ENCODE measurements around the gene NEUROD2. TPM values are rescaled to one million over a fixed set of nuclear protein-coding genes. Genes with fewer than 3 reads are reported as not detected.
"Not testable (repeated sequence)": the region's sequence is repeated elsewhere in the genome, so short reads cannot be mapped to it uniquely, and the experiment has no call there.

Gene NEUROD2
- total RNA-seq, 2 donors from 2014 or later: not detected

DNA sequence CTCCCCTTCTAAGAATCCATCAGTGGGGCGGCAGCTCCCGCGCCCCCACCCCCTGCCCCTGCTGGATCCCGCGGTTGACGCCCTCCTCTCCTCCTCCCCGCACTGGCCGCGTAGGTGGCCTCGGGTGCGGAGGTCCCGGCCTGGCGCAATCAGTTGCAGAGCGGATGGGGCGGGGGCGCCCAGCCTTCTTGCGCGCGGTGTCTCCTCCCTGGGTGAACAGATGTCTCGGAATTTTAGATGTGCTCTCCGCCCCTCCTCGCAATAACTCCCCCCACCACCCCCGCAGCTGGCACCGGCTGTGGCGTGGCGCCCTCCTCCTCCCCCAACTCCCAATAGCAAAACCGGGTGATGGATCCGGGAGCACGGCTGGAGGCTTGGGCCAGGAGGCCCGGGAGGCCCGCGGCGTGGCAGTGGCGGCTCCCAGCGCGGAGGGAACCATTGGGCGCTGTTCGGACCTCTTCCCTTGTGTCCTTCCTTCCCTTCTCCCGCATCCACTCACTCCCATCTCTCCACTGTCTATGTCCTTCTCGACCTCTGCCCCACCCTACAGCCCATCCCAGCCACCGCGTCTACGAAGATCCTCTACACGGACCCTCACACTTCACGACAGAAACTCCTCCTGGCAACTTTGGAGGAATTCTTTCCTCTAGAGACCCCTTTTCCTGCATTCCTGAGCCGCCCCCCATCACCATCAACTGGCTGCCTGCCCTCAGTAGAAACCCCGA, 11.0 kb downstream of the NEUROD2 start:
- DNase-seq (no peak), ATAC-seq (no peak)
- intact Hi-C loops (cut with DNase I): no loop called here

DNA sequence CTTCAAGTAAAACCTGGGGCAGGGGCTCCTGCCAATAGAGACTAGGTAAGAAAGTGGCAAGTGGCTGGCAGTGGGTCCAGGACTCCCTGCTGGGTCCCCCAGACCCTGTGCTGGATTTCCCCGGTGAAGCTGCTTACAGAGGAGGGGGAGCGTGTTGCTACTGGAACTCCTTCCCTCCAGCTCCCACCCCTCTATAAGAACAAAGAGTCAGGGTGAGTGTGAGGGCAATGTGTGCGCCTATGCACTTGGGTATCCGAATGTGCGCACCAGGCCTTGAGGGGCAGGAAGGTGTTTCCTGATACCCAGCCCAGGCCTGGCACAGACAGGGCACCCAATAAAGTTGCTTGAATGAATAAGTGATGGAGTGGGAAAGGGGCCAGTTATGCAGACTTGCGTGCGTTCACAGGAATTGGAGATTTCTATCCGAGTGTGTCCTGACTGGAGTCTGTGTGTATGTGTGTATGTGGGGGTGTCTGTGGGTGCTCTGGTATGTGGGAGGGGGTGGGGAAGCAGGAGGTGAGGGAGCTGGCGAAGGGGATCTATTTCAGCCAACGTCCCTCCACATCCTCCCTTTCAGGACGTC, 11.7 kb downstream of the NEUROD2 start:
- intact Hi-C loops (cut with DNase I): no loop called here

DNA sequence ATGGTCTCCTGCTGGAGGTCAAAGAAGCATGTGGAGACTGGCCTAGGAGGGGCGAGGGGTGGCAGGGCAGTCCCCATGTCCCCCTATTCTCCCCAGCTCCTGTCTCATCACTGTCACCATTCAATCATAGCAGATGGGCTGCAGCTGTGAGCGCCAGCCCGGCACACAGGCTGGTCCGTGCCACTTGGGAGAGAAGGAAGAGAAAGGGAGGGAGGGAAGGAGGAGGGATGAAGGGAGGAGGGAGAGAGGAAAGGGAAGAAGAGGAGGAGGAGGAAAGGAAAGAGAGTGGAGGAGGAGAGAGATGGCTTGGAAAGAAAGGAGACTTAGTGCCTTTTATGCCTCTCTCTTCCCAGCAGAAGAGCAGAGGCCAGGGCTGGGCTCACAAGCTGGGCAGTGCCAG, 12.4 kb downstream of the NEUROD2 start:
- ATAC-seq: no peak

More for the DNA sequence above, 11.7 kb downstream of the NEUROD2 start:
- DNase-seq (no peak), ATAC-seq (no peak)

DNA sequence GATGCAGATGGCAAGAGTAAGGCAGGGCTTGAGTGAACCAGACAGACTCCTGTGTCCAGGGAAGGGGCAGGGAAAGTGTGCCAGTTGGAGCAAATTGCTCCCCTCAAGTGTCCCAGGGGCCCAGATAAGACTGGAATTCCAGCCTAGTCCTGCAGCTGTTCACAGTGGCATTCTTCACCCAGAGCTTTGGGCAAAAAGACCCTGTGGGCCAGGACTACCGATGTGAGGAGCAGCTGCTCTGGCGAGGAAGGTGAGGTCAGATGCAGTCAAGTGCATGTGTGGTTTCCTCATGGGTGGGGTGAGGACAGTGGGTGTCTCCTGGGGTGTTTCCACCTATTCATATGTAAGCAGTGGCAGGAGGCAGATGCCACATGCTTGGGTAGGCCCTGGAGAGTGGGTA, 14.3 kb downstream of the NEUROD2 start:
- DNase-seq (no peak), ATAC-seq (no peak)
- intact Hi-C loops (cut with DNase I): no loop called here

More for the DNA sequence above, 12.4 kb downstream of the NEUROD2 start:
- DNase-seq: no peak
- intact Hi-C loops (cut with DNase I): no loop called here

DNA sequence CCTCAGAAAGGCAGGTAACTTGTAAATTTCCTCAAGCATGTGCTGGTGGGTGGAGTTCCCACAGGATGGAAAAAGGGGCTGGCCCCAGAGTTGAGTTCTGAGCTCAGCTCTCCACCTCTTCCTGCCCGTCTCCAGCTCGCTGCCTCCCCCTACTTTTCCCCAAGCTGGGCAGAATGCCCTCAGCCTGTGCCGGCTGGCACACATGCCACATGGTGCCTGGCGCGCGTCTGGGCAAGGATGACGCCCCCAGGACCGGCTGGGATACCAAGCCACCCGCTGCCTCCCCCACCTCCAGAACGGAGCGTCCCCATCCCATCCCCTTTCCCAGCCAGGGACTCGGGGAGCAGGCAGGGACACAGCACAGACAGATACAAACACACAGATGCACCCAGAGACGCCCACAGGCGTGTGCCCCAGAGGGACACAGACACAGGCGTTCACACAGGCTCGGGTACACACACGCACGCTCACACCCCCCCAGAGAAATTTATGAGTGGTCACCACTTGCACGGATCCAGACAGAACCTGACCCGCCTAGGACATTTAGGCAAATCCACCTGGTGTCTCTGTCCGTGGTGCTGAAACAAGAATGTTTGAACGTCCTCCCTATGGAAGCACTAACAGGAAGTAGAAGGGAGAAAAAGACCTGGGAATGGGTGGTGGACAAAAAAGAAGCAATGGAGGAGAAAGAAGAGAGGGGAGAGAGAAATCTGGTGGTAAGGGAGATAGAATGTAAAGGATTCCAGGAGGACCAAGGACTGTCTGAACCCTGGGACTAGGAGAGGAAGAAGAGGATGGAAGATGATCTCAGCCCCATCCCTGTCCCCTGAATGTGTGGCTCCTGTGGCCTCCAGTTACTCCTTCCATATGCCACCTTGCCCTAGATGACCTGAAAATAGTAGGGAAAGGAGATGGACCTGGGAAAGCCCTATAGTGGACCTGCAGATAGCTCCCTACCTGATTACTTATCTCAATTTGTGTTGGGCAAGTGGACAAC, 15.5 kb downstream of the NEUROD2 start:
- no peak for DNase-seq

DNA sequence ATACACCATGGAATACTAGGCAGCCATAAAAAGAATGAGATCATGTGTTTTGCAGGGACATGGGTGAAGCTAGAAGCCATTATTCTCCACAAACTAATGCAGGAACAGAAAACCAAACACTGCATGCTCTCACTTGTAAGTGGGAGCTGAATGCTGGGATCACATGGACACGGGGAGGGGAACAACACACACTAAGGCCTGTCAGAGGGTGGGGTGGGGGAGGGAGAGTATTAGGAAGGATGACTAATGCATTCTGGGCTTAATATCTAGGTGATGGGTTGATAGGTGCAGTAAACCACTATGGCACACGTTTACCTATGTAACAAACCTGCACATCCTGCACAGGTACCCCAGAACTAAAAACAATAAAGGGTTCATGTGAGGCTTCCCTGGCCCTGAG, 17.5 kb downstream of the NEUROD2 start:
- DNase-seq; intact Hi-C loops (cut with DNase I); ATAC-seq: not testable (repeated sequence)

More for the DNA sequence above, 15.5 kb downstream of the NEUROD2 start:
- peak; percentile 19 to 44 for ATAC-seq
- intact Hi-C loops (cut with DNase I): no loop called here

DNA sequence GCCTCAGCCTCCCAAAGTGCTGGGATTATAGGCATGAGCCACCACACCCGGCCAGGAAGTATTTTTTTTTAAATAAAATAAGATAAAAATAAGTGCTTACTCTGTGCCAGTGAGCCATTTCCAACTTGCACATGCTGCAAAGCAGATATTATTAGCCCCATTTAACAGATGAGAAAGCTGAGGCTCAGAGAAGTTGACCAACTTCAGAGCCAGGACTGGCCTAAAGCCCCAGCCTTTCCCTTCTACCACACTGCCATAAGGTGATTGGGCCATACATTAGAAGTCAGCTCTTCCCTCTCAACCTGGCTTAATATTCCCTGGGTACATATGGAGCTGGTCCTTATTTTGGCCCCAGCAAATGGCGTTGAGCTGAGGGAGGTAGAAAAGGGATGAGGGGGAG, 25.1 kb downstream of the NEUROD2 start:
- intact Hi-C loops (cut with DNase I): no loop called here
- ATAC-seq: no peak
- DNase-seq: no peak

DNA sequence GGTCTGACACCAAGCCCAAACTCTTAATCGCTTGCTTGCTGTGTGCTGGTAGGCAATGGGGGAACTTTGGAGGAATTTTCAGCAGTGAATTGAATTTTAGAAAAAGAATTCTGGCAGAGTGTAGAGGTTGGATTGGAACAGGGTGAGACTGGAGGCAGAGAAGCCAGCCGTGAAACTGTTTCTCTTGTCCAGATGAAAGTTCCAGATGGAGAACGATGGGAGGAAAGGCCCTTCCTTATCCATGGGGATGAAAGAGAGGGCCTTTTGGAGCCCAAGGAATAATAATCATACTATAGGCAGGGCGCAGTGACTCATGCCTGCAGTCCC, 26.0 kb downstream of the NEUROD2 start:
- intact Hi-C loops (cut with DNase I): no loop called here
- DNase-seq (no peak), ATAC-seq (no peak)

DNA sequence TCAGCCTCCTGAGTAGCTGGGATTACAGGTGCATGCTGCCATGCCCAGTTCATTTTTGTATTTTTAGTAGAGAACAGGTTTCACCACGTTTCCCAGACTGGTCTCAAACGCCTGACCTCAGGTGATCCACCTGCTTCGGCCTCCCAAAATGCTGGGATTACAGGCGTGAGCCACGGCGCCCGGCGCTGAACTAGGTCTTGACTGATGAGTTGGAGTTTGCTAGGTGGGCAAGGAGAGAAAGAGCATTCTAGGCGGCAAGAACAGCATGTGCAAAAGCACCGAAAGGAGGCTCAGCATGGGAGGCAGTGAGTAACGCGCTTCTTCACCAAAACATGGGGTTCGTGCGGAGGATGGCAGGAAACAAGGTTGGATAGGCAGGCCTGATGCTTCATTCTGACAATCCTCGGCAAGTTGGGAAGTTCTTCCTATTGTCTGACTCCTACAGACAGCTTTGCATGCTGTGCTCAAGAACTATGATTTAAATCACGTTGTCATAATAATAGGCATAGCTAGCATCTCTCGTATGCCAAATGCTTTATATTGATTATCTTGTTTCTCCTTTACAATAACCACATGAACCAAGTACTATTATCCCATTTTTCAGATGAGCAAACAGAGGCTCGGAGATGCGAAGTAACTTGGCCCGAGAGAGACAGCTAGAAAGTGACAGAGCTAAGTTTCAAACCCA, 26.5 kb downstream of the NEUROD2 start:
- intact Hi-C loops (cut with DNase I): no loop called here
- DNase-seq (no peak), ATAC-seq (no peak)

DNA sequence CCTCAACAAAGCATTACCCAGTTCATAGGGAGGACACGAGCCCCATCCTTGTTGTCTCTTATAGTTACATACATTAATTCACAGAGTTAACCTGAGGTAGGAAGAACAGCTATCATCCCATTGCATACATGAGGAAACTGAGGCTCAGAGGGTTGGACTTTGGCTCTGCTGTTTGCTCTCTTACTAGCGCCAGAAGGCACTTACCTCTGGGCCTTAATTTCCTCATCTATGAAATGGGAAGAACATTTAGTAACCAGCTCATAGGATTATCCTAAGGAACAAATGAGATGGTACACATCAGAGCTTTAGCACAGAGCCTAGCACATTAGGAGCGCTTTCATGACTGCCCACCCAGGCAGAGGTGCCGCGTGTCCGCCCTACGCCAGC, 27.6 kb downstream of the NEUROD2 start:
- DNase-seq (no peak), ATAC-seq (no peak)
- intact Hi-C loops (cut with DNase I): no loop called here

DNA sequence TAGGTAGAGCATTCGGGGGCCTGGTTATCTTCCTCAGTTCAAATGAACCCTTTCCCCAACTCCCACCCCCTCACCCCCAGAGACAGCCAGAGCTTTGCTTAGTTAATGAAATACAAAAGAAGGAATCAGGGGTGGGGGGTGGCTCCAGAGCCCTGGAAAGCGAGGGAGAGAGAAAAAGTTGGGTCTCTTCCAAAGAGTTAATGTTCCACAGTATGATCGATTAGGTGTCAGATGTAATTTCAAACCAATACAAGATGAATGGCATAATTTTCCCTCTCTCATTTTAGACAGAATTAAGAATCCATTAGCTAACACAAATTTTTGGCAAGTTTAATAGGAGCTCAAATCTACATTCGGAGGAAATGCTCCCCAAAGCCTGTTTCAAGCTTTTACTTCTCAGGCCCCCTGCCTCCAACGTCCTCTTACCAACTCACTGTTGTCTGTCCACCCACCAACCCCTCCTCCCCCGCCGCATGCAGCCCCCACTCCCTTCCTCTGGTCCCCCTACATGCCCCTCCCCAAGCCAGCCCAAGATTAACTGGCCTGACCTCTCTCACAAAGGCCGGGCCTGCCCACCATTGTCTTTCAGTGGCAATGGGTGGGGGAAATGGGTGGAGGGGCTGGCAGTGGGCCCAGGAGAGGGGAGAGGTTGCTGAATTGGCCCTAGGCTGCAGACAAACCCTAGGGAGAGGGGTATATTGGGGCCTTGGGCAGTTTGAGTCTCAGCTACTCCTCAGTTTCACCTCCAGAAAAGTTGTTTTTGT, 28.2 kb downstream of the NEUROD2 start:
- intact Hi-C loops (cut with DNase I): no loop called here
- ATAC-seq (peak in 1 of 2 donors; percentile 66), DNase-seq (peak; percentile 72)

DNA sequence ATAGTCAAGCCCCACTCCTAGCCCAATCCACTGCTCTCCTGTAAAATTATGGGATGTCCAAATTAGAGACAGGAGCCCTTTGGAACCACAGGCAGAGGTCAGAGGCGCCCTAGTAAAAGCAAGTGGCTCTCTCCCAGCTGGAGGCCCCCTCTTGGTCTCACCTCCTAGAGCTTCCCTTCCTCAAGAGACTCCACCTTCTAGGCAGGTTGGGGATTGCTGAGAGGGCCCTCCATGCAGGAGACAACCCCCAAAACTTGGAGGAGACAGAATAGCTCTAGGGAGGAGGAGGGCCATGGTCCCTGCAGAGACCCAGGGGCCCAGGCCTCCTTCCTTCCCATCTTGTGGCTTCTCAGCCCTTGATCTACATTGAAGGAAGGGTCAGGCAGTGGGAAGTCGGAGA, 29.4 kb downstream of the NEUROD2 start:
- DNase-seq (no peak), ATAC-seq (no peak)
- intact Hi-C loops (cut with DNase I): no loop called here

DNA sequence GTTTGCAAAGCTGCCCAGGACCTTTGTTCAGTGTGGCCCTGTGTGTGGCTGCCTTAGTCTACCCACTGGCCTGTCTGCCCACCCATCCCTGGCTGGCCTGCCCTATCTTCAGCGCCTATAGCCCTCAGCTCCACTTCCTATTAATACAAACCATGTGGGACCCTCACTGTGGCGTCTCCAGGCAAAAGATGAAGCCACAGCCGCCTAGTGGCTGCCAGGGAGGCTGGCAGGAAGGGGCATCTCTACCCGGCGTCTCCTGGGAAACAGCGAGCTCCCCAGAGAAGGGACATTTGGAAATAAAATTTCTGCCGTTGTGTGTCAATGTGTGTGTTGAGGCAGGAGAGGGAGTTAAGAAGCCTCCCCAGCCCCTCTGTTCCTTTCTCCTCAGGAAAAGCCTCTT, 31.5 kb downstream of the NEUROD2 start:
- DNase-seq (no peak), ATAC-seq (no peak)
- intact Hi-C loops (cut with DNase I): no loop called here

DNA sequence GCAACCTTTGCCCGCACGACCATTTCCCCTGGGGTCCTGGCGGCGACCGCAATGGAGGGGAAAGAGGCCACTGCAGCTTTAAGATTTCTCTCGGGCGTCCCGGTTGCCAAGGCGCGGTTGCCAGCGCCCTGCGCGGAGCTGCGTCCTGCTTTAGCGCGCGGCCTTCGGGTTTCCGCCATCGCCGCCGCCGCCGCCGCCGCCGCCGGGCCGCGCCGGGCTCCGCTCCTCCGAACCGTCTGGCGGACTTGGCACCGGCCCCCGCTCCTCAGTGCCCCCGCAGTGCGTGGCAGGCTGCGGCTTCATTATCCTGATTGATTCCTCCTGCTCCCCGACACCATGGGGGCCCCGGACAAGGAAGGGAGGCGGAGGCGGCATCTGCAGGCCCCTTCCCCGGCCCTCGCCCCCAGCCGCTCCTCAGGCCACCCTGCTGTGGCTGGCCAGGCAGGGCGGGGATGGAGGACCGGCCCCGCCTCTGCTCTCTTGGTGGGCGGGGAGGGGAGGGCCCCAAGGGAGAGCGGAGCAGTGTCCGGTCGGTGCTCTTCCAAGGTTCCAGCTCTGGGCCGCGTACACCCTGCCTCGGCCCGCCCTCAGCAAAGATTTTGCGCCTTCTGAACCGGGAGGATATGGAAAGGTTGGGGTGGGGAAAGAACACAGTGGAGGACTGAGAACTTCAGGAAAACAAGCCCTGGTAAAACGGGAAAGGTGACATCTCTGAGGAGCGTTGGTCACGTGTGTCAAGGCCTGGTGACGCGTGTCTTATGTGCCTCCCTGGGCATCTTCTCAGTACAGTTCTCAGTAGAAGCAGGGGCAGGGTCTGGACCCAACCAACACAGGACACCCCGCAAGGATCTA, 34.0 kb downstream of the NEUROD2 start:
- intact Hi-C loops (cut with DNase I): no loop called here
- DNase-seq: peak; percentile 76
- peak; percentile 96 to 98 for ATAC-seq

DNA sequence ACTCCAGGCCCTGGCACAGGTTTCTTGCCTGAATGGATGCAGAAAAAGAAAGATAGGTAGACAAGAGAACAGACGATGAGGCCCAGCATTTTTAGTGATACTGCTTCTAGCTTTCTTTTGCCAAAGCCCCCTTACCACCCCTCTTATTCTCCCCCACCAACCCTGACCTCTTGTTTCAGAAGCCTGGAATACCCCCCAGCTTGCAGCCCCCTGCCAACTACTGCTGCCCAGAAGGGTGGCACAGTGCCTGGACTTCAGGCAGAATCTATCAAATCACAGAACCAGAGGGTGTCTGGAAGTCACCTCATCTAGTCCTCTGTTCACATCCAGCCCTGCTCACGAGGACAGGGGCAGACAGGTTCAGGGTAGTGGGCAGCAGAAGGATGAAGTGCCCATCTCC, 35.6 kb downstream of the NEUROD2 start:
- intact Hi-C loops (cut with DNase I): no loop called here

DNA sequence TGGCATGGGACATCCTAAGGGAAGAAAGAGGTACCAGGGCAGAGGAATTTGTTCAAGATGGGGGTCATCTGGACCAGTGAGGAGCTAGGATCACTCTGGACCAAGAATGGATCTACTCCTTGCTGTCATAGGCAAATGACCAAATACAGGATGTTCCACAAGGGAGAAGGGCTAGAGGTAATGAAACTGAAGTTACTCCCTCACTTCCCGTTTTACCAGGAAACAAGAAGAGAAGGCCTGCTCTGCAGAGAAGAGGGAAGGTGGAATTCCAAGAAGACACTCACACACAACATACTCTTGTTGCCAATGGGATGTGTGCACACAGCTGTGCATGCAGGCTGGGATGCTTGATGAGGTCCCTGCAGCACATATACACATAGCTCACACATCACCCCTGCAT, 38.6 kb downstream of the NEUROD2 start:
- ATAC-seq: no peak
- intact Hi-C loops (cut with DNase I): no loop called here
- DNase-seq: no peak

More for the DNA sequence above, 35.6 kb downstream of the NEUROD2 start:
- DNase-seq: no peak
- ATAC-seq: no peak

DNA sequence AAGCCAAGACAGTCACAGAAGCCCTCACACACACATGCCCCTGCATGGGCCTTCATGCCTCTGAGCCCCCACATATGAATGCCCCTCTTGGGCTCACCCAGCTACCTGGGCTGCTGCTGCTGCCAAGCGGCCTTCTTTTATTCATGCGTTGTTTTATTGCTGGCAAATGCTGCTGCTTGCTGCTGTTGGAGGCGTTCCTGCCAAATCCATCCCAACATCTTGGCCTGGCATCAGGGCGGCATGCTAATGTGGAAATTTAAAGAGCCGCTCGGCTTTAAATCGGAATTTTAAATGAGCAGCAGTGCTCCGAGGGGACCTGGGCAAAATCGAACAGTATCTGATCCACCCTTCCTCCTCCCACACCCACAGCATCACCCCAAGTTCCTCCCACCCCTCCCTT, 39.0 kb downstream of the NEUROD2 start:
- ATAC-seq: no peak
- intact Hi-C loops (cut with DNase I): no loop called here

More for the DNA sequence above, 39.0 kb downstream of the NEUROD2 start:
- no peak for DNase-seq

Data from left cardiac atrium (tissue), 4 donors.